Iris pigment epithelial cell (primary cell): ENCODE measurements around the gene KRTAP10-3.

ENCODE experiments used
- DNase-seq: peaks from one replicate; pipeline ENCODE4 v3.0.0-alpha.2; 2011; ENCODE audit warnings: low read depth

KRTAP10-3 gene

DNA sequence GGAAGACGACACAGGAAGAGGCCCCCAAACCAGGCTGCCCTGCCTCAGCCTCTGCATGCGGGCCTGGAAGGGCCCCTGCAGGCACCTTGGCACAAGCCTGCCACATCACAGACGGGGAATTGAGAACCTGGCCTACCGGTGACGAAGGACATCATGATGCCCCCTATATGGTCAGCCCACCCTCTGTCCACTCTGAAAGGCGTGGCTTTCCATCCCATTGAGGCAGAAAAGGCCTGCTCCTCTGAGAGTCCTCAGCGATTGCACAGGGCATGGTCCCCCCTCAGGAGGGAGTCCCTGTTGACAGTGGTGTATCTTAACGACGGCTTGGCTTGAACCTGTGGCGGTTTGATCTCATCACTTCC is 30.0 kb downstream of the KRTAP10-3 start:
- no peak for DNase-seq

DNA sequence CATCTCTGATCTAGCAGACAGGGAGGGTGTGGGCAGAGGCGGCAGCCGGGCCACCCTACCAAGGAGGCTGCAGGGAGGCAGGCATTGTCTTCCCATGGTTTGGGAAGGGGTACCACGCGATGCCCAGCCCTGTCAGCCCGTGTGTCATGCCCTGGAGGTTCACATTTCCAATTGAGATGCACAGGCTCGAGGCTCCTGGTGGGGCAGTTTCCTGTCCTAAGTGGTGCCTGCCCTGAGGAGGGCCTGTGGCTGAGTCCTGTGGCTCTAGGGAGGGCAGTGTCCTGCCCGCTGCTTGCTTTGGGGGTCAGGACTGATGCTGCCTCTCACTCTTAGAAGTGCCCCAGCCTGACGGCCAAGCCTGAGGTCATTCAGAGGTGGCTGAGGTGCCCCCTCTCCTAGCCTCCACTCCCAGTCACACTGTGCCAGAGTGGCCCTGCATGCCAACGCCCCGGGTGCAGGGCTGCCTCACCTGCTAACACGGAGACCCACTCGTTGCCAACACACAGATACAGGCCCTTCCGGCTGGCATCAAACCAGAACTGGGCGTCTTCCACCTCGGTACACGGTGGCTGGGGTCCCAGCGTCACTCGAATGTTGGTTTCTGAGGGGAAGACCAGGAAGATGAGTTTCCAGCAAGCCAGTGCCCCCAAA is 30.5 kb downstream of the KRTAP10-3 start:
- no peak for DNase-seq

DNA sequence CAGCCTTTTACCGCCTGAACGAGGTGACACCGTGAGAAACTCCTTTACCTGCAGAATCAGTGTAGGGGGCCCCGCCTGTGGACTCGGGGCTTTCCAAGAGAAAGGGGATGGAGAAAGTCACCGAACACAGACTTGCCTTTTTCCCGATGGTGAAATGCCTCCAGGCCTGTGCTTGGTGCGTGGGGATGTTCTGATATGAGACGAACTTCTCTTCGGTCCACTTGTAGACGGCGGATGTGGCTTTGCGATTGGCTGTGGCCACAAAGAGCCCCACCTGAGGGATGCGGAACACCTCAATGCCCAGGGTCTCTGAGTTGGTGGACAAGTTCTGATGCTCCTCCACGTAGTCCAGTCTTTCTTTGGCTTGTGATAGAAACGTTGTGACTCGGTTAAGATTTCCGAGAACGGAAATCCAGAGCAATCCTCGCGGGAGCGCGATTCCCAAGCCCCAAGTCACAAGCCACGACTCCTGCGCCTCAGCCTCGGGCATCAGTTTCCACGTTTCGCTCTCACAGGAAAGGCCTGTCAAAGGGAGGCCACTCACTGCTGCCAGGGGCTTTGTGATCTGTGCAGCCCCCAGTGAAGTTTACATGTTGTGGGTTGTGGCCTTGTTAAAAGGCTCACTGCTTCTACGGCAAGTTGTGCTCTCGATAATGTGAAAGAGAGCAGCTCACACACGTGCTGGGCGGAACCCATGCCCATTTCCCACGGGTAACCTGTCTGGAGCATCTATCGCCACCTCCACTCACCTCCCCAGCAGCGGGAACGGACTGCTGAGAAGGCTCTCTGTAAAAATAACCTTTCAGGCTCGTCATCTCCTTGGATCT is 31.2 kb downstream of the KRTAP10-3 start:
- no peak for DNase-seq

DNA sequence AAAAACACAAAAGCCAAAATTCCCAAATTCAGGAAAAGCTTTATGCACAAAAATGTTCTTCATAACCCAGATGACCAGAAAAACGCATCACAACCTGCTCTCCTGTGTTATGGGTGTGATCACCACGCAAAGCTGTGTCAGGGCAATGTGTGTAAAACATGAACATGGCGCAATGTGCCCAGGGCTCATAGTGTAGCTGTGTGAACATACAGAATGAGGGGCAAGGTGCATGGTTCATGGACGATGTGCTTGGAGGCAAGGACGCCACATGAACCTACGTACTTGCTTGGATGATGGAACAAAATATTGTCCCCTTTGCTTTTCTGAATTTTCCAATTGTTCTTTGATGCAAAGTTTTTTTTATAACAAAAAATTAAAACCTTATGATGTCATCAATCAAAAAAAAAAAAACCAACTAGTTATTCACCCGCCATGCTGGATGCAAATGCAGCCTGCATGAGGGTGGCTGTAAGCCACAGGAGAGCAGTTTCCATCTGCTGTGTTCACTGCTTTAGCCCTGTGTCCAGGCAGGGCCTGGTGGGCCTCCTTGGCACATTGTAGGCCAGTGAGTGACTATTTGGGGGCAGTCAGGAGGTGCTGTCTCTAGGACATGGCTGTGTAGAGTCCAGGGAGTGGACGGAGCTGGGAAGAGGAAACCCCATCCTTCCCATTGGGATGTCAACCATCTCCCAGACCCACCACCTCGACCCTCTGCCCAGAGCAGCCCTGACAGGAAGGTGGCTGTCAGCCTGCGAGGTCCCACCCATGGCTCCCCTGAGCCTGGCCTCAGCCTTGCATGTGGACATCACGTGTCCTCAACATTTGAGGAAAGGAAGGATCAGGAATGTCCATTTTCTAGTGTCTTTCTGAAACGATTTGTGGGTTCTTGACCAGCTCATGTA is 32.2 kb downstream of the KRTAP10-3 start:
- no peak for DNase-seq

DNA sequence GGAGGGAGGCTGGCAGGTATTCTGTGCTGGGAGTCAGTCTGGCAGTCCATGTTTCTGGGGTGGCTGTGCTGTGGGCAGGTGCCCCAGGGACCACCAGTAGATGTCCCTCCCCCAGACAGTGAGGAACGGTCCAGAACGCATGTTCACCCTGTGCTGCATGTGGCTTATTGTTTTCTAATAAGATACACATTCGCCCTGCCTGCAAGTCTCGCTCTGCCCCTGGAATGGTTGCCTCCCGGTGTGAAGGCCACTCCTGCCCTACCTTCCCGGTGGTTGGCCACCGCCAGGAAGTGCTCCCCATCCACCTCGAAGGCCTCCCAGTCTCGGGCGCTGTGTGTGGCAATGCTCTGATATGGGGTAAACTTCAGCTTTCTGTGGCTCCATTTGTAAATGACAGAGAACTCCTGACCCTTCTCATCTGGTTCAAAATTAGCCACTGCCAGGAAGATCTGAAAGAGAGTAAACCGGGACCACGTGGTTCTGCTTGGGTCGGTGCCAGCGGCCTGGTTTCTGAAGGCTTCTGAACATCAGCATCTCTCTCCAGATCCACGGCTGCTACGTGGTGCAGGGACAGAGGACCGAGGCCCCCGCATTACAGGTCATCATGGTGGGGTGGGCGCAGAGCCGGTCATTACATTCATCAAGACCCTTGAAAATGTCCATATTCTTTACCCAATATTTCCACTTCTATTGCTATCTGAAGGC is 33.1 kb downstream of the KRTAP10-3 start:
- DNase-seq = no peak

DNA sequence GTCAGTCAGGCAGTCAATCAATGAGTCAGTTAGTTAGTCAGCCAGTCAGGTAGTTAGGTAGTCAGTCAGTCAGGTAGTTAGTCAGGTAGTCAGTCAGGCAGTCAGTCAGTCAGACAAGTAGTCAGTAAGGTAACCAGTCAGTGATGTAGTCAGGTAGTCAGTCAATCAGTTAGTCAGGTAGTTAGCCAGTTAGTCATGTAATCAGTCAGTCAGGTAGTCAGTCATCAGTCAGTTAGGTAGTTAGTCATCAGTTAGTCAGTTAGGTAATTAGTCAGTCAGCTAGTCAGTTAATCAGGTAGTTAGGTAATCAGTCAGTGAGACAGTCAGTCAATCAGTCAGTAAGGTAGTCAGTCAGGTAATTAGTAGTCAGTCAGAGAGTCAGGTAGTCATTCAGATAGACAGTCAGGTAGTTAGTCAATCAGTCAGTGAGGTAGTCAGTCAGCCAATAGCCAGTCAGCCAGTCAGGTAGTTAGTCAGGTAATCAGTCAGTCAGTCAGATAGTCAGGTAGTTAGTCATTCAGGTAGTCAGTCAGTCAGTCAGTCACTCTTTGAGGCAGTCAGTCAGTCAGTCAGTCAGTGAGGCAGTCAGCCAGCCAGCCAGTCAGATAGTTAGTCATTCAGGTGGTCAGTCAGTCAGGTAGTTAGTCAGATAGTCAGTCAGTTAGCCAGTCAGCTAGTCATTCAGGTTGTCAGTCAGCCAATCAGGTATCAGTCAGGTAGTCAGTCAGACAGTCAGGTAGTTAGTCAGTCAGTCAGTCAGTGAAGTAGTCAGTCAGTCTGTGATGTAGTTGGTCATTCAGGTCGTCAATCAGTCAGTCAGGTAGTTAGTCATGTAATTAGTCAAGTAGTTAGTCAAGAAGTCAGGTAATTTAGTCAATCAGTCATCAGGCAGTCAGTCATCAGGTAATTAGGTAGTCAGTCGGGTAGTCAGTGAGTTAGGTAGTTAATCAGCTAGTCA is 33.9 kb downstream of the KRTAP10-3 start:
- DNase-seq = no peak

DNA sequence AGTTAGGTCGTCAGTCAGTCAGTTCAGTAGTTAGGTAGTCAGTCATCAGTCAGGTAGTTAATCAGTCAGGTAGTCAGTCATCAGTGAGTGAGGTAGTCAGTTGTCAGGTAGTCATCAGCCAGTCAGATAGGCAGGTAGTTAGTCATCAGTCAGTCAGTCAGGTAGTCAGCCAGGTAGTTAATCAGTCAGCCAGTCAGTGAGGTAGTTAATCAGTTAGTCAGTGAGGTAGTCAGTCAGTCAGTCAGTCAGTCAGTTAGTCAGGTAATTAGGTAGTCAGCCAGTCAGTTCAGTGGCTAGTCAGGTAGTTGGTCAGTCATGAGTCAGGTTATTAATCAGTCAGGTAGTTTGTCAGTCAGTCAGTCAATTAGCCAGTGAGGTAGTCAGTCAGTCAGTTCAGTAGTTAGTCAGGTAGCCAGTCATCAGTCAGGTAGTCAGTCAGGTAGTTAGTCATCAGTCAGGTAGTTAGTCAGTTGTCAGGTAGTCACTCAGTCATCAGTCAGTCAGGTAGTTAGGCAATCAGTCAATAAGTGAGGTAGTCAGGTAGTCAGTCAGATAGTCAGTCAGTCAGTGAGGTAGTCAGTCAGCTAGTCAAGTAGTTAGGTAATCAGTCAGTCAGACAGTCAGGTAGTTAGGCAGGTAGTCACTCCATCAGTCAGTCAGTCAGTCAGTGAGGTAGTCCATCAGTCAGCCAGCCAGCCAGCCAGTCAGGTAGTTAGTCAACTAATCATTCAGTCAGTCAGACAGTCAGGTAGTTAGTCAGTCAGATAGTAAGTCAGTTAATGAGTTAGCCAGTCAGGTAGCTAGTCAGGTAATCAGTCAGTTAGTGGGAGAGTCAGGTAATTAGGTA is 34.8 kb downstream of the KRTAP10-3 start:
- DNase-seq = no peak

DNA sequence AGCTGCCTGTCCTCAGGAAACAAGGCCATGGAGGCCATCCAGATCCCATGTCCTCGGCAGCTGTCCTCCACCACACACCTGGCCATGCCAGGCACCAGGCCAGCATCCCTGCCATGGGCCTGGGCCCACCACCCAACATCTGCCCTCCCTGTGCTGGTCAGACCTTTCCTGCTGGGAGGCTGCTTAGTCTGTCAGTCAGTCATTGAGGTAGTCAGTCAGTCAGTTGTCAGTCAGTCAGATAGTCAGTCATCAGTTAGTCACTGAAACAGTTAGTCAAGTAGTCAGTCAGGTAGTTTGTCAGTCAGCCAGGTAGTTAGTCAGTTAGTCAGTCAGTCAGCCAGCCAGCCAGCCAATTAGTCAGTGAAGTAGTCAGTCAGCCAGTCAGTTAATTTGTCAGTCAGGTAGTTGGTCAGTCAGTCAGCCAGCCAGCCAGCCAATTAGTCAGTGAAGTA is 35.8 kb downstream of the KRTAP10-3 start:
- DNase-seq = no peak

DNA sequence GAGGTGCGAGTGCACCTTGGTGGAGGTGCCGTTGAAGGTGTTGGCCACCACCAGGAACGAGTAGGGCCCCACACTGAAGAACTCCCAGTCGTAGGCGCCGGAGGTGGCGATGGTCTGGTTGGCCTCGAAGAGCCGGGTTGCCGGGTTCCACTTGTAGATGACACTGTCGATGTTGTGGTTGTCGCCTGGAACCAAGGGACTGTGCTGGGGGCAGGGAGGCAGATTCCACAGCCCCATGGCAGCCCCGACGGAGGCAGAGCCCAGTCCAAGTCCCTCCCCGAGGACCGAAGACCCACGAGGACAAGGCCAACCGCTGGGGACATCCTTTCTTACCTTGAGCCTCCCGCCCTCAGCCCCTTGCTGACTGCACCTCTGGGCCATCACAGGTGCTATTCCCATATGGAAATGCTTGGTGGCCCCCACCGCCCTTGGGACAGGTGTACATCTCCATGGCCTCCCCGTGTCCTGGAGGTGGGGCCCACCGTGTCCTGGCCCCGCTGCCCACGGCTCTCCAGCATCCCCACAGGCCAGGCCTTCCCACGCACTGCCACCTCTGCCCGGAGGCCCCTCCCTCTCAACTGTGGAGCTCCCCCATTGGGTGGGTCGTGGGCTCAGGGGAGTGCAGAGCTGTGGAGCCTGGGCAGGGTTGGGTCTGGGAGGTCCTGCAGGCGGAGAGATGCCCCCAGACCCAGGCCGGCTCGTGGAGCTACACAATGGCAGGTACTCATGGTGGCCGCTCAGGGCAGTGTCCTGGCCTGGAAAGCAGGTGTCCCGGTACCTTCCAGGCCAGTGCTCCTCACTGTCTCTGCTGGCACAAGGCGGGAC is 36.5 kb downstream of the KRTAP10-3 start:
- DNase-seq = no peak

DNA sequence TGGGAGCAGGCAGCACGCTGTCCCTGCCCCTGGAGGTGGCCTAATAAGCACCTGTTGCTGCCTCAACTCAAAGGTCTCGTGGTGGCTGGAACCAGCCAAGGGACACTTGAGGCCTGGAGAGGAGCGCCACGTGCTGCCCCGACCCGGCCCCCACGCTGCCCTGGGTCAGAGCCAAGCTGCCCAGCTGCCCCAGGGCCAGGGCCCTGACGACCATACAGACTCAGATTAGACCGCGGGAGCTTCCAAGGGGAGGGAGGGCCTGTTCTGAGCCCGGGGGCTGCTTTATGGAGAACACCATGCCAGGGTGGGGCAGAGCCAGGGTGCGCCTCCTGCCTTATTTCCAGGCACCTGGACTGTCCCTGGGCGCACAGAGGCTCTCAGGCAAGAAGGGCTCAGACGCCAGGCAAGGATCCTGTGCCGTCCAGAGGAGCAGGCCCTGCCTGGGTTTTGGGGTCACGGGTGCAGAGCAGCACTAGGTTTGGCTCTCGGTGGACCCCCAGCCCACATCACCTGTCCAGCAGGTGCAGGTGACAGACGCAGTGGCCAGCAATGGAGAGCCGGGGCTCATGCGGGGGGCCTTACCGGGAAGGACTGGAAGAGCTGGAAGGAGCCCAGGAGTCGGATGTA is 37.2 kb downstream of the KRTAP10-3 start:
- no peak for DNase-seq

DNA sequence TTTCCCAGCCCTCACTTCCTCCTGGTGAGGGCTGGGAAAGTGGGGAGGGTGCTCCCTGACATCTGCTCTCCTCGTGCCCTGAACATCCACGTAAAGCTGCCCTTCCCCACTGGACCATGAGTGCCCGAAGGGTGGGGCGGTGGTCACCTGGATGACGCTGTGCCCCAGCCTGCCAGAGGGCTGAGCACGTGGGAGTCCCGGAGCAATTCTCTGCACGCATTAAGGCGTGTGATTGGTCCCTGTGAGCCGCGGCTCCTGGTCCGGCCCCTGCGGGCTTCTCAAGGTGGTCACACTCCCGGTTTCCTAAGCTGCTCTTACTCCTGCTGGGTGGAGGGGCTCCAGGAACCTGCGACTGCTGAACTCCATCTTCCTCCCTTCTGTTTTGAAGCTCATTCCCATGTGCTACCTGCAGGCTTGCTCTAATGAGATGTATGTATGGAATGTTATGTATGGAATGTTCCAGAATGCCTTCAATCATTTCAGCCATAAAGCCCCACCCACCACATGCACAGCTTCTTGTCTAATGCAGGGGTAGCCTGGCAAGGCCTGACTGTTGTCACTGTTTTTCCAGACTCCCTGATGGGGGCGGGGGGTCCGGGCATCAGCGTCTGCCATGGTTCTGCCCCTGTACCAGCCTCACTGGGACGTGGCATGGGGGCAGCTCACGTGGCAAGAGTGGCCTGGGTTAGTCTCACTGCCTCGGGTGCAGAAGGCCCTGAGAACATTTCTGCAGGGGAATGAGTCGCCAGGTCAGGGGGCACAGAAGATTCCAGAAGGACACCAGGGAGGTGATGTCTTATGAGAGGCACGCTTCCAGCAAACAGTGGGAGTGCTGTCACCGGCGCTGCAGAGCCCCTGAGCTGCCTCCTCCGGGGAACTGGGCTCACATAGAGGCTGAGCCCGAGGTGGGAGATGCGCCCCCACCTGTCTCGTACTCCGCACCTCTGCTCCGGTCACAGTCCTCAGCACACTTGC is 38.0 kb downstream of the KRTAP10-3 start:
- peak; percentile 6 for DNase-seq

DNA sequence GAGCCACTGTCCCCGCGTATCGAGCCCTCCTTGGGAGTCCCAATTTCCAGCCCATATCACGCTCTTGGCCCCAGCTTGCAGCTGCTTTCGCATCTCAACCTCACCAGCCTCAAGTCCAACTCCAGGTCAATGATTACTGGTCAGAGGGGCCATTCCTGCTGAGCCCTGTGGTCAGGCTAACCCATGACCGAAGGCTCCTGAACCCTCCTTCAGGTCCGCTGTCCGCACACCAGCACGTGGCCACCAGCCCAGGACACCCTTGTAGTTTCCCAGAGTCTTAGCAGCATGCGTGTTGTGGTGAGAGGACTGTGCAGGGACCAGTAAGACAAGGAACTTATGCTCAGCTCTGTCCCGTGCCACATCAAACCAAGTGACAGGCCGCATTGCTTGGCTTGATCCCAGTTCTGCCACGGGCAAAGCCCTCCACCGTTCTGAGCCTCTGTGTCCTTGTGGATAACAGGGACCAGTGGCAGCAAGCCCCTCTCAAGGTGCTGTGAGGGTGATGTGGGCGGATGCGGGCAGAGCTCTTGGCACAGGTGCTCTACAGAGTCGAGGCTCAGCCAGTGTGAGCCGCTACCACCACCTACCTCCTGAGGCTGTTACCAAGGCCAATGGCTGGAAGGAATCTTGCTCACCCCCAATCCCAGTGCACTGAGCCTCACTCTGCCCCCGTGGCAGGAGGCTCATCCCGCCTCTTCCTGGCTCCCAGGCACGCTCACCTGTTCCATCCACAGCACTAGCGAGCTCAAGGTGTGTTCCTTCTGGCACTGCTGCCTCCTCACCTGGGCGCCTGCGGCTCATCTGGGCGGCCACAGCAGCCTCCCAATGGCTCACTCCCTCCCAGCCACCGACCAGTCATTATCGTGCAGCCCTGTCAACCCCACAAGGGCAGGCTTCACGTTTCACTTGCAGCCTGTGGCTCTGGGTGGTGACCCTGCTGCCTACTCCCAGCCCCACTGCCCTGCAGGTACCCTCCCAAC is 39.0 kb downstream of the KRTAP10-3 start:
- no peak for DNase-seq

DNA sequence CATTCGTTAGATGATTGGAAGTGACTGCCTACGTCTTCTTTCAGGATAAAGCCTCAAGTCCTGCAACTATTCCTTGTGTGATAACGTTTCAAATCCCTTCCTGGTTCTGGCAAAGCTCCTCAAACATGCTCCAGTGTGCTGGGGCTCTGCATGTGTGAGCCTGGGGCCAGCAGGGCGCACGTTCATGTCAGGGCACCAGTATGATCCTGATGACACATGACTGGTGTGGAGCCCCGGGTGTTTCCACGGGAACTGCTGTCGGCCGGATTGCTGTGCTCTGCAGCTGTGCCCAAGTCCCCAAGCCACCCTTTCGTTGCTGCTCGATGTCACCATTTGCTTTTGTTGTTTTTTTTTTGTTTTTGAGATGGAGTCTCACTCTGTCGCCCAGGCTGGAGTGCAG is 39.9 kb downstream of the KRTAP10-3 start:
- DNase-seq = no peak

DNA sequence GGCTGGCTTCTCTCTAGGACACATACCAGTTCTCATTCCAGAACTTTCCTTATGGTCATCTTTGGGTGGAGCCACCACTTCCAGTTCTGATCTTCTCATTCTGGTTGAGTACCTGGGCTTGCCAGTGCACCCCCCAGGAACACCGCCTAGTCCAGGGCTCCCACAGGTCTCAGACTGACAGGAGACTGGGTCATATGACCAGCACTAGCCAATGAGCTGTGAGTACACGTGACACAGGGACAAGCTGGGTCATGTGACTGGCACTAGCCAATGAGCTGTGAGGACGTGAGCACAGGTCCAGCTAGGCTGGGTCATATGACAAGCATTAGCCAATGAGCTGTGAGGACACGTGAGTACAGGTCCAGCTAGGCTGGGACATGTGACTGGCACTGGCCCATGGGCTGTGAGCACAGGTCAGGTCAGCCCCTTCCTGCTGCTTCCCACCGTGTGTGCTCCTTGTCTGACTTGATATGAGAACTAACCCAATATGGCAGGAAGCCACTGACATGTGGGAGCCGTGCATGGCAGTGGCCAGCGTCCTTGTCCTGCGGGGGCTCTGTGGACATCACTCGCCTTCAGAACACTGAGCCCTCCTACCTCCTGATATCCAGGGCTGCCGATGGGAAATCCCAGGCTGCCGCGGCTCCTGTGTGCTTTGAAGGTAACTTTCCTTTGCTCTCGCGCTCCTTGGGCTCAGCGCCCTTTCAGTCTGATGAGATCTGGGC is 41.3 kb downstream of the KRTAP10-3 start:
- DNase-seq = peak; percentile 27

DNA sequence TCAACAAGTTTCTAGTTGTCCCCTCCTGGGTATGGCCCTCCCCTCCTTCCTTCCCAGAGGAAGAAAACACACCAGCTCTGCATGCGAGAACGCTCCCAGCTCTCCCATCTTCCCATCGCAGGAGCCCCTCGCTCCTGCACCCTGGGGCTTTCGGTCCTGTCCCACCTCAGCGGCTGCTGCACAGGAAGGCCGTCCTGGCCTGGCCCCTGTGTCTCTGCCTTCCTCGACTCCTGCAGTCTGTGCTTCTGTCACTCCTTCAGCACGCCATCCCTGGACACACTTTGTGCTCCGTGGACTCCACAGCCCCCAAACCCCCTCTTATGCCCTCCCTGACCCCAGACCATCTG is 41.8 kb downstream of the KRTAP10-3 start:
- no peak for DNase-seq
